Measurements from ENCODE around the gene CAMK2D.

The CAMK2D gene

DNA sequence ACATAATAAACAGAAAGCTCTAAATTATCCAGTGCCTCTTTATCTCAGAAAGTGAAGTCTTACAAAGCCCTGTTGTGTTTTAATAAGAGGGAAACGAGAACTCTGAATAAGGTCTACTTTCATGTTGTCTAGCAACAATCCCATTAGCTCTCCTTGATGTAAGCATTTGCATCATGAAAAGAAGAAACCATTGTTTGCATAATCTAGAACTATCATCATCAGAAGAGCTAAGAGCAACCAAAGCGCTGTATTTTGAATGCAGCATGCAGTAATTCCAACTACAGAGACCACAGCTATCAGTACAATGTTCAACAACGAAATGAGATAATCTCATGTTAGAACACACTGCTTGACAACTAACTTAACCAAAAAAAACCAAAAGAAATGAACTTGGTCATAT, 257.1 kb downstream of the CAMK2D start:
- Histone ChIP-seq H3K4me3 (no peak overlapping the region), H3K27ac (no peak overlapping the region)

DNA sequence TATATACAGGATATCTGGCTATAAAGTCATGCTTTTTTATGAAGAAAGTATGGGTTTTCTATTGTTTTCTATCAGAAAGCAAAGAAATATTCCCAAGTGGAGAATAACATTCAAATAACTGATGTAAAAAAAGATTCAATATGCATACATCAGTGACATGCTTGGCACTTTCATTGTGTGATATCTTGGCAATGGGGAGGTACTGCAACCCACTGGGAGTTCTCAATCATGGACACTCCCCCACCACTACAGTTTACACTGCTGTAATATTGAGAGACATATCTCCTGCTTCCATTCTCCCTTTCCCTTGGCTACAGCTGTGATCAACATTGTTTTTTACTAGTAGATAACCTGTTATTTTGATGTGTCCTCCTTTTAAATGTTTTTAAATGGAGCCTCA, 257.8 kb downstream of the CAMK2D start:
- H3K4me3 ChIP-seq: no peak overlapping the region
- H3K27ac ChIP-seq: no peak overlapping the region

DNA sequence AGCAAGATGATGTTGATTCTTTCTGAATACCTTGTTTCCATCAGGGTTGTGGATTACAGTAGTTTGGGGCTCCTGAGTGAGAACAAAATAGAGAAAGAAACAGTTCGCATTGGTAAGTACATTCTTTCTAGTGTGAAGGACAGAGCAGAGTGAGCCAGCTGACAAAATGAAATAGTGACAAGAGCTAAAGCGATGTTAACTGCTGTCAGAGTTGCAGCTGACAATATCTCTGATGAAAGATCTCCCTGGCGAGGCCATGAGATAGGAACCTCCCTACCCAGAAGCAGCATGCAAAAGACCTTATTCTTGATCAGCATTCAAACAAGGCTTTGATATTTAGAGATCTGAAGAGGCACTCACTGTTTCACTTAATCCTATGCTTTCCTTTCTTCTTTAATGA, 258.6 kb downstream of the CAMK2D start:
- Histone ChIP-seq H3K27ac (no peak overlapping the region), H3K4me3 (no peak overlapping the region)

DNA sequence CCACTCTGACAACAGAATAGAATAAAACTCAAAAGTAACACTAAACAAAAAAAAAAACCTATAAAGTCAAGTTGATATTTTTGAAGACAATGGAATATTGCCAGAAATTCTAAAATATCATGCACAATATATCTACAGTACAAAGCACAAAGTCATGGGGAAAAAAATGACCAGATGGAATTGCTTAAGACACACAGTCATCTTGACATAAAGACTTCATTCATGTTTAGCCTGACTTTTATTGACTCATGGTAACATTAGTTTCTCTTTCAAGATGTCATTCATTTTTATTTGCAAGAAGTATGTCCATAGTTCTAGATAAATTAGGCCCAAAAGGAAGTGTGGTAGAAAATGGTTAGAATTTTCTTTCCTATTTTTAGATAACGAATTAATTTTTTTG, 259.1 kb downstream of the CAMK2D start:
- Histone ChIP-seq H3K4me3 (no peak overlapping the region), H3K27ac (no peak overlapping the region)

DNA sequence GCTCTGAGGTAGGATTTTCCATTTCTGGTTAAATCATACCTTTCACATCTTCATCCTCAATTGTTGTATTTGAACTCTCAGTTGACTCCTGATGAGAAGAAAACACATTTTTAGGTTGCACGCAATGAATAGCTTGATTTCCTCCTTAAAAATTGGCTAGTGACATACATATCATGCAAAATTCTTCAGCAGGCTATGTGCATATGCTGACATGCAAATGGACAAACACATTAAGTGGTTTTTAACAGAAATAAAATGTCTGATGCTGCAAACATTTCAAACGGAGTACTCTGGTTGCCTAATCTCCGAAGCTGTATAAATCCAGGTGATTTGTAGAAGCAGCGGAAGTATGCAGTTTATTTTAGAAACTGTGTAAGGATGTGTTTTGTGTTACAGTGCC, 261.1 kb downstream of the CAMK2D start:
- H3K4me3 ChIP-seq: no peak overlapping the region
- no peak overlapping the region for H3K27ac ChIP-seq

DNA sequence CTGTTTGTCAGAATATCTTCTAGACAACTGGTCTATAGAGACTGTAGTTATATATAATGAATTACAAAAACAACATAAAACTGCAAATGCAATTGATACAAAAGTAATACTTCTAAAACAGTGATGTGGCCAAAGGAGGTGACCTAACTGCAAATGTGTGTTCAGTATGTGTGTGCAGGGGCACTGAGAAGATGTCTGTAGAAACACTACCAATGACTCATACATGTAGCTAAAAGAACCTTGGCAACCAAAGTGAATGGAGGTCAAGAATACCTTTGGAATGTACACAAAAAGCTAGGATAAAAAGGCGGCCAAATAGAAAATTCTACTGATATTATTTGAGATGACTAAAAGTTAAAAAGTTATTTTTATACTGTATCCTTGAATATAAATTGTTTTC, 261.8 kb downstream of the CAMK2D start:
- no peak overlapping the region for H3K4me3 ChIP-seq
- H3K27ac ChIP-seq: no peak overlapping the region

DNA sequence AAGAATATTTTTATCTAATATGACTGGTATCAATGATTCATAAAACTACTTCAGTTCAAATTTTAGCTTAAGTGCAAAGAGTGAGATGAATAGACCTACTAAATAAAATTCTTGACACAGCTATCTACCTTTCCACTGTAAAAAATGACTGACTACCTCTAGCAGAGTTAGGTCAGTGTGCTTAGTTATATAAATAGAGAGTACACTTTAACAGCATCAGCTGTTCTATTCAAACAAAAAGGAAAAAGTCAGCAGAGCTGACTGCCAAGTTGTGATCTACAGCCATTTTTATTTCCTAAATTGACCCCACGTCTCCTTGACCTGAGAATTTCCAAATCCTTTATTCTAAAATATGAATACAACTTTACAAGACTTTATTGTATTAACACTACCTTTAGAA, 262.4 kb downstream of the CAMK2D start:
- no peak overlapping the region for H3K4me3 ChIP-seq
- no peak overlapping the region for H3K27ac ChIP-seq

DNA sequence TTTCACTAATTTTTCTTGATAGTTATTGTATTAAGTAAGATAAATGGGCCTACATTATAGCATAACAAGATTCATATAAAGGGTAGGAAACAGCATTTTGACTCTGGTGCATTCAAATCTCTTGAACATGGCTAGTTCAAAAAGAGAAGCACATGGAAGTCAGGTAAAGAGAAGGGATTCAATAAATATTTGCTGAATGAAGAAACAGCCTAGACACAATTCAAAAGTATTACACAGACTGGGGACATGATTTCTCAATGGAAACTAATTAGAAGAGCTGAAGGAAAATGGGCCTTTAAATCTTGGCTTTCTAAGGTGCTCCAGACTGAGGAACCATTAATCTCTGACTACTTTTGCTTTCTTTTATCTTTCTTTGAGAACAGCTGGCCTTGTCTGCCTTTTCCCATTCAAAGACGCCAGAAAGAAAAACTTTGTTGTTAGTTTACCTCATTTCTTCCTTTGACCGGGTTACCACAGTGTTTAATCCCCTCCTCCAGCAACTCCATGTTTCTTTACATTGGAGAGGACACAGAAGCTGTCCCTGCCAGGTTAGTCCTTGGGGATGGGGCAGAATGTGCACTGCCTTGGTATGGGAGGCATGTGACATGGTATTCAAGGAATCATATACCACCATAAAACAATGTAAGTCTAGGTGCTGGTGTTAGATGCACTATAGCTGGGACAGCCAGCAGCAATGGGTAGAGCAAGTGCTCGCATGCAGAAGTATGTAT, 264.2 kb downstream of the CAMK2D start:
- Histone ChIP-seq H3K27ac (no peak overlapping the region), H3K4me3 (no peak overlapping the region)

DNA sequence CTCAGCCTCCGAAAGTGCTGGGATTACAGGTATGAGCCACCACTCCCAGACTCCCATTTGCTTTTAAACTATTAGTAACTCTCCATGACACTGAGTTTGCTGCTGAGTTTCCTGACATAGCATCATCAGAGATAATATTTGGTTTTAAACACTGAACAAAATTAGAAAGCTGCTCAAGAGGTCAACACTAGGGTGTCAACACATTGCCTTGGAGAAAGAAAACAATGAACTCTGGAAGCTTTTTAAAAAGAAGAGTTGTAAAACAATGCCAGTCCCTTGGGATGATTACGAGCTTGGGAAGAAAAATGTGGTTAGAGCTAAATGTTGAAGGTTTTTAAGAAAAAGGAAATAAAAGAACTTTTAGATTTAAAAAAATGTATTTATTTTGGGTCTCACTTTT, 264.8 kb downstream of the CAMK2D start:
- H3K27ac ChIP-seq: no peak overlapping the region

DNA sequence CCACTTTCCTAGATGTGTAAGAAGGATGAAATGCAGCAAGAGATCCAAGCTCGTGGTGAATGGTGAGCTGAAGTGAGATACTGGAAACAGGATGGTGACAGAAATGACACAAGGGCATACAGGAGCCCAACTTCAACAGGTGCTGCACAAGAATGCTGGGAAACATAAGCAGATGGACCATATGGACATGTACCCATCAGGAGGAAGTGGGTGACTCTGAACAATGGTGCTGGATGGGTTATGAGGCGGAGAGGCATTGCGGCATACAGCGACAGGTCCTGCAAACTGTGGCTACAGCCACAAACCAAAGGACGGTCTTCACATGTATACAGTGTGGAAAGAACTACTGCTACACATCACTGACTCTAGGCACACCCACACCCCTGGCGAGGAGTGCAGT, 265.7 kb downstream of the CAMK2D start:
- no peak overlapping the region for H3K4me3 ChIP-seq

More for the DNA sequence above, 264.8 kb downstream of the CAMK2D start:
- no peak overlapping the region for H3K4me3 ChIP-seq

DNA sequence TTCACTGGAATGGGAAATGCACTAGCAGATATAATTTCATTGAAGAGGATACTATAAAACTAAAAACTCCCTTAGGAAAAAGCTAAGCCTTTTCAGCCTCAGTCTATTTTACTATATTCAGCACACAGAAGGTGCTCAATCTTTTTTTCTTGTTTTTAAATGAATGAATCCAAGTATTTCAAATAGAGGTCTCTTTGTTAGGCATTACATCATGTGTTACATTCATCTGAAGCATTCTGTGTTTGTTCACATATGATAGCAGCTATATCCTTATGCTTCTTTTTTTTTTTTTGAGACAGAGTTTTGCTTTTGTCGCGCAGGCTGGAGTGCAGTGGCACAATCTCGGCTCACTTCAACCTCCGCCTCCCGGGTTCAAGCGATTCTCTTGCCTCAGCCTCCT, 278.4 kb downstream of the CAMK2D start:
- H3K4me3 ChIP-seq: no peak overlapping the region
- no peak overlapping the region for H3K27ac ChIP-seq

More for the DNA sequence above, 265.7 kb downstream of the CAMK2D start:
- no peak overlapping the region for H3K27ac ChIP-seq

DNA sequence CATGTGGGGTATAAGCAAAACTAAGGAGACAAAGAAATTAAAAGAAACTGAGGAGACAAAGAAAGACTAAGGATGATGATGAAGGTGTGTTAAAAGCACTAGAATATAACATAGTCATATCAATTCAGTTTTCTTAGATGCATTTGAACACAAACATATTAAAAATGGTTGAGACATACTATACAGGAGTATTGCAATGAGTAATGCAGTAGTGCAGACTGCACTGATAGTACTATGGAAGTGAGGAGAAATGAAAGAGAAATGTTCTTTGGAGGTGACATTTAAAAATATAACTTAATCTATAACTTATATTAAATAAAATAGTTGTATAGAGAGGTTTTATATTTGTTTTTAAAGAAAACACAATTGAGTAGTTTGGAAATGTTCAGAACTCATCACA, 279.2 kb downstream of the CAMK2D start:
- H3K27ac ChIP-seq: no peak overlapping the region
- H3K4me3 ChIP-seq: no peak overlapping the region

DNA sequence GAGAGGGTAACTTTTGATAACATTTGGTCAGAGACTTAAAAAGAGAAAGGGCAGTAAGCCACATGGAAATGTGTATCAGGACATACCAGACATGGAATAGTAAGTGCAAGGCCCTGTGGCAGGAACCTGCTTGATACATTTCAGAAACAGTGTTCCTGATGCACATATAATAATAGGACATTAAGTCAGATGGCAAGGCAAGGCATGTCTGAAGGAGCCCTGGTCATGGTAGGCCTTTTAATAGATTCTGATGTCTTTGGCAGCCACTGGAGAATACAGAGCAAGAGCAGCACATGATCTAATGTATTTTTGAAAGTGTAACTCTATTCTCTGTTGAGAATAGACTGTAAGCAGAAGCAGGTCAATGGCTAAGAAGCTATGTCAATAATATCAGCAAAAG, 279.7 kb downstream of the CAMK2D start:
- Histone ChIP-seq H3K27ac (no peak overlapping the region), H3K4me3 (no peak overlapping the region)

DNA sequence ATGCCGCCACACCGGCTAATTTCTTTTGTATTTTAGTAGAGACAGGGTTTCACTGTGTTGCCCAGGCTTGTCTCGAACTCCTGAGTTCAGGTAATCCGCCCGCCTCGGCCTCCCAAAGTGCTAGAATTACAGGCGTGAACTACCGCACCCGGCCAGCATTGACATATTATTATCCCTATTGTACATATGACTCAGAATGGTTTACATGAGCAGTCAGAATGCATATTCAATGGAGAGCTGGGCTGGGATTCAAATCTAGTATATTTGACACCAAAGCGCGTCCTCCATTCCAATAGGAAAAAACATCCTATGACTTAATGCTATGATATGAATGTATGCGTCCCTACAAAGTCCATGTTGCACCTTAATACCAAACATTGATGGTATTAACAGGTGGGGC, 281.4 kb downstream of the CAMK2D start:
- H3K4me3 ChIP-seq: no peak overlapping the region
- H3K27ac ChIP-seq: no peak overlapping the region

DNA sequence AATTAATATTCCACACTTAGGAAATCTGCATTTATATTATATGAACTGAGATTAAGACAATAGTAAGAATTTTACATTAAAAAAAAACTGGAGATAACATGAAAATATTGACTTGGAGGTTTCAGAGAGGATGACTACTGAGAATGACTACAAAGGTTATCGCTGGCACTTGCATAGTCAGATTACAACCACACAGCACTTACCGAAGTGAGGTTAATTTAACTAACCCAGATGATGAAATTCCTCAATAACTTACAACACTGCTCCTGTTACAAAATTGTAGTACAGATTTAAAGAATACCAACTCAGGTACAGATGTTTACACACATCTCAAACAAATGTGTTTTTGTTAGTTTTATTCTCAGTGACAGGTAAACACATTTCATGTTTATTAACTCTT, 283.5 kb downstream of the CAMK2D start:
- no peak overlapping the region for H3K4me3 ChIP-seq
- H3K27ac ChIP-seq: peak overlapping the region in 1 of 21 experiments; percentile 7

DNA sequence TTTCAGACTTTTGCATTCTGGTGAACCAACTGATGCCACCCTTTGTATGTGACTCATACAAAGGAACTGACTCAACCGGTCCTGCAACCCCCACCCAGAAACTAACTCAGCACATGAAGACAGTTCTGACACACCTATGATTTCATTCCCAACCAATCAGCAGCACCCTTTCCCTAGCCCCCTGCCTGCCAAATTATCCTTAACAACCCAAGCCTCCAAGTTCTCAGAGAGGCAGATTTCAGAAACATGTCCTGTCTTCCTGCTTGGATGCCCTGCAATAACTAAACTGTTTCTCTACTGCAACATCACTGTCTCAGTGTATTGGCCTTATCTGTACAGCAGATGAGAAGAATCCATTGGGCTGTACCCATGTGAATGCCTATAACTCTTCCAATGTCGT, 284.7 kb downstream of the CAMK2D start:
- peak overlapping the region in 3 of 21 experiments; percentile 20 to 48 (median 39) for H3K27ac ChIP-seq
- H3K4me3 ChIP-seq: no peak overlapping the region

DNA sequence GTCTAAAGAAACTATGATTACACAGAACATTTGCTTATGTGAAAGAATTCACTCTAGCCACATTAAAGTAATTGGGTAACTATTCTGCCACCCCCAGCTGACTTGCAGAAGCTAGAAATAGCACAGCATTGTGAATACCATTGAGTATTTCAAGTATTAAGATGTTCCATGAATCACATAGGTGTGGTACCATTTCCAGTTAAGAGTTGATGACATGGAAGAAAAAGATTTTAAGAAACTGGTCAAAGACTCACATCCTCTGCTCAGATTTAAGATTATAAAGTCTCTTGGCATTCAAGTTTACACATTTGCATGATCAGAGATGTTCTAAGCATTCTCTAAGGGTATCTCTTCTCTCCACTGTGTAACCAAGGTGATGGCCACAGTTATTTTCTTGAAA, 287.5 kb downstream of the CAMK2D start:
- H3K4me3 ChIP-seq: no peak overlapping the region
- peak overlapping the region in 5 of 21 experiments; percentile 16 to 56 (median 26) for H3K27ac ChIP-seq

DNA sequence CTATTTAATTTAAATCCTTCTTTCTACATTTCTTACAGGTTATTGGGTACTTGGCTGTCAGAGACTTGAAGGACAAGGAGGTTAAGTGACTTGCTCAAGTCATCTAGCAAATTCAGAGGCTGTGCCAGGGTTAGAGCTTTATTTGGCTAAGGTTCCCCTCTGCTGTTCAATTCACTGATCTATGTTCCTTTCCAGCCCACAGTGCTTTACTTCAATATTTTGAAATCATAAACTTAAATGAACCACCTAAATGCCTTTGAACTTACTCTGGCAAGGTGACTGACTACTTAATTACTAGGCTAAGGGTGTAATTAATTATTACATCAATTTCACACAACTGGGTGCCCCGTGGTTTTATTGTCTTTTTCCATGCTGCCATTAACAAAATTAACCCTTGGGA, 288.7 kb downstream of the CAMK2D start:
- peak overlapping the region in 1 of 21 experiments; percentile 6 for H3K27ac ChIP-seq

DNA sequence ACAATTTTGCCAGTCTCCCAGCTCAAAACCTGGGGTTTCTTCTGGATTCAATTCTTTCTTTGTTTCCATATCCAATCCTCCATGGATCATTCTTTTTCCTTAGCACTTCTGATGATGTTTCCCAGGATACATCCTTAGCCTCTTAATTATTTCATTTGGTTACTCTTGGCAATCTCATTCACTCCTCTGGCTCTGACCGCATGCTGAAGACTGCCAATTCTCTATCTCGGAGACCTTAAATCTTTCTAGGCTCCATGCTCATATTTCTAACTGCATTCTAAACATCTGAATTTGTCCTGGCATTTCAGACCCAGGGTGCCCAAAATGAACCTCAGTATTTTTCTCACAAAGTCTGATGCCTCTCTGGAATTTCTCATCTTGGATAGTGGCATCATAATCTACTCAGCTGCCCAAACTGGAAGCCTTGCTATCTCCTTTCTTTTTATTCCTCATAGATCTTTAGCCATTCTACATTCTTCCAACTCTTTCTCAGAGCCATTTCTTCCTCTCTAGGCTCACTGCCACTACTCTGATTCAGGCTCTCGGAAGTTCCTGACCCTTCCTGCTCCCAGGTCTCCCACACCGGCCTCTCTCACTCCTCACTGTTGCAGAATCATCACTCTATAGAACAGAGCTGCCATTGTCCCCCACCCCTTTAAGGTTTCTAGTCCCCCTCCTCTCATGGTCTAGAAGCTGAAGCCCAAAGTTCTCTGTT, 290.2 kb downstream of the CAMK2D start:
- H3K27ac ChIP-seq: peak overlapping the region in 5 of 21 experiments; percentile 14 to 39 (median 26)

More for the DNA sequence above, 288.7 kb downstream of the CAMK2D start:
- no peak overlapping the region for H3K4me3 ChIP-seq

DNA sequence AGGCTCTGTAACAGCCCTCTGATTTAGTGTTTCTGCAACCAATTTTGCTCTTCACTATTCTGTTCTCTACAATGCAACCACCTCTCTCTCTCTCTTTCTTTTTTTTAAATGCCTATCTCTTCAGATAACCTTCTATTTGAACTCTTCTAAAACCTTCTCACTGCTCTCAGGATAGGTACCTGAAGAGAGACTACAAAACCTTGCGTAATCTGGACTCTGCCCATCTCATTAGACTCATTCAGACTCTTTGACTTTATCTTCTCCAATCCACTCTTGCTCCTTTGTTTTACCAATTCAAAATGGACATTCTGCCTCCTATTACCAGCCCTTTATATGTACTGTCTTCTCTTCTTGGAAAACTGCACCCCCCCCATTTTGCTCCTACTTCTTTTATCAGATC, 291.6 kb downstream of the CAMK2D start:
- peak overlapping the region in 8 of 21 experiments; percentile 69 to 90 (median 81) for H3K27ac ChIP-seq
- H3K4me3 ChIP-seq: no peak overlapping the region

More for the DNA sequence above, 290.2 kb downstream of the CAMK2D start:
- H3K4me3 ChIP-seq: no peak overlapping the region

DNA sequence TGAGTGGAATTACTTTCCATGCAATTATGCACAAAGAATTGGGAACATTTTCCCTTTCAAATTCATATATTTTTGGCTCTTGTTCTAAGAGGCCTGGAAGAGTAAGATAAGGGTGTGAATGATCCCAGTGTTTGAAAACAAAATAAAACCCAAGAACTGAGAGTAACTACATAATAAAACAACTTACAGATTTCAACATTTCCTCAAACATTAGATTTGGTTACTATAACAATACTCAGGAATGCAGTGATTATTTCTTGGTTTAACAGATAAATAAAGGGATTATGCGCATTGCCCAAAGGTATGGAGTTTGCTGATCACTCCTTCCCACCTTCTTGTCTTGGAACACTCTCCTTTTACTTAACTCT, 292.5 kb downstream of the CAMK2D start:
- Histone ChIP-seq H3K27ac (peak overlapping the region in 19 of 21 experiments; percentile 43 to 90 (median 79)), H3K4me3 (no peak overlapping the region)

Data from skin epidermis (tissue), 12 donors.